Measurements from ENCODE around the gene YIPF2.
A peak's percentile ranks its signal among the peaks of the same experiment; 100 is the strongest.

Gene YIPF2

DNA sequence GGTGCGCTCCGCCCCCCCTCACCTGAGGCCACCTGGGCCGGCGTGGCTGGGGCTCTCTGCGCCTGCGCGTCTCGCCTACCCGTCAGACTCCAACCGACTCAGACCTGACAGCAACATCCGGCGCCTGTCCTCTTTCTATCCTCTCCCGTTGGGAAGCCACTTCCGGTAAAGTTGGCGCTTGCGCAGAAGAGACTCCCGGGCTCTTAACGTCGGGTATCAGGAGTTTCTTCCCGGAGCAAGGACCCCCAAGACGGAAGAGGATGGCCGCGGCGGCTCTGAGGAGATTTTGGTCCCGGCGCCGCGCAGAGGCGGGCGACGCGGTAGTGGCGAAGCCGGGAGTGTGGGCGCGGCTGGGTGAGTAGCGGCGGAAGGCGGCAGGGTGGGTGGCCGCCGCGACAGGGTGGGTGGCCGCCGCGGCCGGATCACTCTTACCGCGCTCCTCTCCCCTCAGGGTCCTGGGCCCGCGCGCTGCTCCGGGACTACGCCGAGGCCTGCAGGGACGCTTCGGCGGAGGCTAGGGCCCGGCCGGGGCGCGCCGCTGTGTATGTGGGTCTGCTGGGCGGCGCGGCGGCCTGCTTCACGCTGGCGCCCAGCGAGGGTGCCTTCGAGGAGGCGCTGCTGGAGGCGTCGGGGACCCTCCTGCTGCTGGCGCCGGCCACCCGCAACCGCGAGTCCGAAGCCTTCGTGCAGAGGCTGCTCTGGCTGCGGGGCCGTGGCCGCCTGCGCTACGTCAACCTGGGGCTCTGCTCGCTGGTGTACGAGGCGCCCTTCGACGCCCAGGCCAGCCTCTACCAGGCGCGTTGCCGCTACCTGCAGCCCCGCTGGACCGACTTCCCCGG is at the start of gene YIPF2, which contains the start of gene TIMM29:
TSS of gene YIPF2 (minus strand) at position 77 of the 839 bp plus-strand sequence. CDS start 229 bp downstream, outside the sequence.
TSS of gene TIMM29 (plus strand) at position 249 of the 839 bp plus-strand sequence. CDS start at position 261, 12 bp downstream.
- peak within 1 kb of the TSS; percentile 79 for H3K27ac ChIP-seq (ENCODE audit: low read depth, low read length)
- no peaks in the 10 kb centered on the region for H3K27me3 ChIP-seq (ENCODE audit: control insufficient read depth, insufficient read depth, low read length)
- H3K4me1 ChIP-seq (ENCODE audit: control insufficient read depth, insufficient read depth, low read length) = peaks cover 12% of the 10 kb centered on the region
- H3K36me3 ChIP-seq (ENCODE audit: control insufficient read depth, insufficient read depth, low read length) = peaks cover 10% of the 10 kb centered on the region
- peak within 1 kb of the TSS; percentile 77 for H3K9ac ChIP-seq (ENCODE audit: low read length)
- peak within 1 kb of the TSS; percentile 93 for H3K4me3 ChIP-seq (ENCODE audit: low read length)

- Histone ChIP-seq H3K27me3 (ENCODE audit: control insufficient read depth, insufficient read depth, low read length) (no peaks in the 10 kb centered on the region), H3K4me1 (ENCODE audit: control insufficient read depth, insufficient read depth, low read length) (peaks cover 9% of the 10 kb centered on the region), H3K27ac (ENCODE audit: low read depth, low read length) (no peak overlapping the region), H3K4me3 (ENCODE audit: low read length) (no peak overlapping the region), H3K36me3 (ENCODE audit: control insufficient read depth, insufficient read depth, low read length) (no peaks in the 10 kb centered on the region), H3K9ac (ENCODE audit: low read length) (no peak overlapping the region)
Measured at GRCh38 chr19:10977742-10978092, 49.3 kb upstream of the YIPF2 start.

DNA sequence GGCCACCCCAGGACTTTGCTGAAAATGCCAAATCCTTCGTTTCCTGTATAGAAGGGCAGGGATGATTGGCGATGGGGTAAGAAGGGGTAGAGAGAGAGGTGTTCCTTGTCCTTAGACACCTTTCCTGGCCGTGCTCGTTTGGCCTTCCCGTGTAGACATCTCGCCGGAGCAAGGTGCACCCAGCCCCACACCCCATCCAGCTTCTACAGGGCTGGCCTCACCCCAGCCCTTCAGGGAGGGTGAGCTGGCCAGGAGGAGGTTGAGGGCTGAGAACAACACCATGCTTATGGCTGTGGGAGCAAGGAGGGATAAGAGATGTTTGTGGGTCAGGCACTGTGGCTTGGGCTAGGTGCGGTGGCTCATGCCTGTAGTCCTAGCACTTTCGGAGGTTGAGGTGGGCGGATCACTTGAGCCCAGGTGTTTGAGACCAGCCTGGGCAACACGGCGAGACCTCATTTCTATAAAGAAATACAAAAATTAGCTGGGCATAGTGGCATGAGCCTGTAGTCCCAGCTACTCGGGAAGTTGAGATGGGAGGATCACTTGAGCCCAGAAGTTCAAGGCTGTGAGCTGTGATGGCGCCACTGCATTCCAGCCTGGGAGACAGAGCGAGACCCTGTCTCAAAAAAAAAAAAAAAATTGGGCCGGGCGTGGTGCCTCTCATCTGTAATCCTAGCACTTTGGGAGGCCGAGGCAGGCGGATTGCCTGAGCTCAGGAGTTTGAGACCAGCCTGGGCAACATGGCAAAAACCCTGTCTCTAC is 47.9 kb upstream of the YIPF2 start:
- Histone ChIP-seq H3K4me1 (ENCODE audit: control insufficient read depth, insufficient read depth, low read length) (peaks cover 9% of the 10 kb centered on the region), H3K4me3 (ENCODE audit: low read length) (no peak overlapping the region), H3K36me3 (ENCODE audit: control insufficient read depth, insufficient read depth, low read length) (no peaks in the 10 kb centered on the region), H3K27me3 (ENCODE audit: control insufficient read depth, insufficient read depth, low read length) (no peaks in the 10 kb centered on the region), H3K27ac (ENCODE audit: low read depth, low read length) (peak overlapping the region; percentile 0), H3K9ac (ENCODE audit: low read length) (no peak overlapping the region)

DNA sequence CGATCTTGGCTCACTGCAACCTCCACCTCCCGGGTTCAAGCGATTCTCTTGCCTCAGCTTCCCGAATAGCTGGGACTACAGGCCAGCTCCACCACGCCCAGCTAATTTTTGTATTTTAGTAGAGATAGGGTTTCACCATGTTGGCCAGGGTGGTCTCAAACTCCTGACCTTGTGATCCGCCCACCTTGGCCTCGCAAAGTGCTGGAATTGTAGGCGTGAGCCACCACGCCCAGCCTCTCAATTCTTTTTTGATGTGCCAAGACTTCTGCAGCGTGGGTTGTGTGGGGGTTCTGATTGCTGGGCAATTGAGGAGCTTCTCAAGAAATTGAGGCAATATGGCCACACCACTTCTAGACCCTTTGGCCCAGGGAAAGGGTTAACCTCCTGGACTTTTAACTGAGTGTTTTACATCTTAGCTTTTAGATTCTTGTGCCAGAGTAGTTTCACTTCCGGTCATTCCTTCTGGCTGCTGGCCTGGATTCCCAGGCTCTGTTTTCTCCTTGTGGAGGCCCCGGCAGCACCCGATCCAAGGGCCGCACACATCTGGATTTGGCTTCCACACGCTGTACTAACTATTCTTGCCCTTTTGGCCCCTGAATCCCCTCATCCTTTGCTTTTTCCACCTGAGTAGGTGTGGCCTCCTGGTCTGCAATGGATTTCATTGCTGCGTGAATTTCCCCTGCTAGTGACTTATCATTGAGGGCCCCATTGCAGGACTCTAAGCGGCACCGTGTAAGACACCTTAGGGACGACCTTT is 47.1 kb upstream of the YIPF2 start:
- Histone ChIP-seq H3K27ac (ENCODE audit: low read depth, low read length) (peak overlapping the region; percentile 0), H3K9ac (ENCODE audit: low read length) (no peak overlapping the region), H3K36me3 (ENCODE audit: control insufficient read depth, insufficient read depth, low read length) (no peaks in the 10 kb centered on the region), H3K27me3 (ENCODE audit: control insufficient read depth, insufficient read depth, low read length) (no peaks in the 10 kb centered on the region), H3K4me1 (ENCODE audit: control insufficient read depth, insufficient read depth, low read length) (peaks cover 9% of the 10 kb centered on the region), H3K4me3 (ENCODE audit: low read length) (no peak overlapping the region)

DNA sequence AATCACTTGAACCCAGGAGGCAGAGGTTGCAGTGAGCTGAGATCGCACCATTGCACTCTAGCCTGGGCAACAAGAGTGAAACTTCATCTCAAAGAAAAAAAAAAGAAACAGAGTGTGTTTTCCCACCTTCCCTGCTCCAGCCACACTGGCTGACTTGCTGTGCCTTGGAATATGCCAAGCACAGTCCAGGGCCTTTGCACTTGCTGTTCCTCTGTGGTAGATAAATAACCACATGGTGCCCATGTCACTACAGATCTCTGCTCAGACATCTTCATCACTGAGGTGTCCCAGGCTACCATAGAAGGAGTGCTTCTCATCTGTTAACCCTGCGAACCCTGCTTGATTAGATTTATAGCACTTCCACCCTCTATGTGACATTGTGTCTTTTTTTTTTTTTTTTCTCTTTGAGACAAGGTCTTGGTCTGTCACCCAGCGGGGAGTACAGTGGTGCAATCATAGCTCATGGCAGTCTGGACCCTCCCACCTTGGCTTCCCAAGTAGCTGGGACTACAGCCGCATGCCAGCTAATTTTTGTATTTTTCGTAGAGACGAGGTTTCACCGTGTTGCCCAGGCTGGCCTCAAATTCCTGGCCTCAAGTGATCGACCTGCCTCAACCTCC is 42.8 kb upstream of the YIPF2 start:
- H3K4me1 ChIP-seq (ENCODE audit: control insufficient read depth, insufficient read depth, low read length) = peaks cover 8% of the 10 kb centered on the region
- H3K27ac ChIP-seq (ENCODE audit: low read depth, low read length) = no peak overlapping the region
- no peak overlapping the region for H3K9ac ChIP-seq (ENCODE audit: low read length)
- no peak overlapping the region for H3K4me3 ChIP-seq (ENCODE audit: low read length)
- no peaks in the 10 kb centered on the region for H3K36me3 ChIP-seq (ENCODE audit: control insufficient read depth, insufficient read depth, low read length)
- no peaks in the 10 kb centered on the region for H3K27me3 ChIP-seq (ENCODE audit: control insufficient read depth, insufficient read depth, low read length)

DNA sequence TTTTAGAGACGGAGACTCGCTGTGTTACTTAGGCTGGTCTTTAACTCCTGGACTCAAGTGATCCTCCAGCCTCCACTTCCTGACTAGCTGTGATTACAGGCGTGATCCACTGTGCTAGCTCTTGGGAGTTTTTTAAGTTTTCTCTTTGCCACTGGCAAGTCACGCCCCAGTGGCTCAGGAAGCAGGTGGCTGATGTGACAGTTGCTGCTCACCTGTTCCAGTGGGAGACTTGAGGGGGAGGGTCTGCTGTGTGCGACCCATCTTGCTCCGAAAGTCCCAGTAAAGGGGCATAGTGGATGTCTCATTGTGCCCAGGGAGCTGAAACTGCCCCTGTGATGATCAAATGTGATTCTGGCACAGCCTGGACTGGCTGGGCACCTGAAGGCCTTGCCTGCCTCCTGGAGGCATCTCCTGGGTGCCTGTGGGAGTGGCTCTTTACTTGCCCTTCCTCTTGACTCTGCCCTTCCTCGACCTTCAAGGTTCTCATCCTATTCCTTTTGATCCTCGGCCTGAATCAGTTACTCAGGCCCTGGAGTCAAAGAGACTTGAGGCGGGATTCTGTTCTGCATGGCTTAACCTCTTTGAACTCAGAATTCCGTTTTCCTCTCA is 40.2 kb upstream of the YIPF2 start:
- Histone ChIP-seq H3K9ac (ENCODE audit: low read length) (no peak overlapping the region), H3K36me3 (ENCODE audit: control insufficient read depth, insufficient read depth, low read length) (peaks cover 2% of the 10 kb centered on the region), H3K27ac (ENCODE audit: low read depth, low read length) (no peak overlapping the region), H3K4me3 (ENCODE audit: low read length) (no peak overlapping the region), H3K4me1 (ENCODE audit: control insufficient read depth, insufficient read depth, low read length) (no peaks in the 10 kb centered on the region), H3K27me3 (ENCODE audit: control insufficient read depth, insufficient read depth, low read length) (no peaks in the 10 kb centered on the region)

DNA sequence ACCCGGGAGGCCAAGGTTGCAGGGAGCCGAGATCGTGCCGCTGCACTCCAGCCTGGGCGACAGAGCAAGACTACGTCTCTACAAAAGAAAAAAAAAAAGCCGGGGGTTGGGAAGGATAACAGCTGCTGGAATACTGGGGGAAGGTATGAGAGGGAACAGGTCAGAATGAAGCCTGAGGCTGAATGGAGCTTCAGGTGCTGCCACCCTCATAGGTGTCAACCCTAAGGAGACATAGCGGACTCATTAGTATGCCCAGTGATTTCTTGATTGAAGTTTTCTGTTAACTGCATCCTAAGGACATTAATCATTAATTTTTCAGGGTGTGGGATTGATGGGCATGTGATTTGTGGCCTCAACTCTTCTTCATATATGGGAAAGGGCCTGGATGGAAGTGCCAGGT is 38.4 kb upstream of the YIPF2 start:
- no peak overlapping the region for H3K9ac ChIP-seq (ENCODE audit: low read length)

GRCh38 chr19:10965398-10965797 is 37.0 kb upstream of the YIPF2 start:
- no peak overlapping the region for H3K27ac ChIP-seq (ENCODE audit: low read depth, low read length)
- H3K27me3 ChIP-seq (ENCODE audit: control insufficient read depth, insufficient read depth, low read length) = no peaks in the 10 kb centered on the region
- H3K4me3 ChIP-seq (ENCODE audit: low read length) = no peak overlapping the region
- peaks cover 5% of the 10 kb centered on the region for H3K4me1 ChIP-seq (ENCODE audit: control insufficient read depth, insufficient read depth, low read length)
- no peak overlapping the region for H3K9ac ChIP-seq (ENCODE audit: low read length)
- peaks cover 2% of the 10 kb centered on the region for H3K36me3 ChIP-seq (ENCODE audit: control insufficient read depth, insufficient read depth, low read length)

More for the DNA sequence above, 38.4 kb upstream of the YIPF2 start:
- Histone ChIP-seq H3K36me3 (ENCODE audit: control insufficient read depth, insufficient read depth, low read length) (peaks cover 2% of the 10 kb centered on the region), H3K27me3 (ENCODE audit: control insufficient read depth, insufficient read depth, low read length) (no peaks in the 10 kb centered on the region), H3K4me1 (ENCODE audit: control insufficient read depth, insufficient read depth, low read length) (peaks cover 5% of the 10 kb centered on the region), H3K4me3 (ENCODE audit: low read length) (no peak overlapping the region), H3K27ac (ENCODE audit: low read depth, low read length) (no peak overlapping the region)

DNA sequence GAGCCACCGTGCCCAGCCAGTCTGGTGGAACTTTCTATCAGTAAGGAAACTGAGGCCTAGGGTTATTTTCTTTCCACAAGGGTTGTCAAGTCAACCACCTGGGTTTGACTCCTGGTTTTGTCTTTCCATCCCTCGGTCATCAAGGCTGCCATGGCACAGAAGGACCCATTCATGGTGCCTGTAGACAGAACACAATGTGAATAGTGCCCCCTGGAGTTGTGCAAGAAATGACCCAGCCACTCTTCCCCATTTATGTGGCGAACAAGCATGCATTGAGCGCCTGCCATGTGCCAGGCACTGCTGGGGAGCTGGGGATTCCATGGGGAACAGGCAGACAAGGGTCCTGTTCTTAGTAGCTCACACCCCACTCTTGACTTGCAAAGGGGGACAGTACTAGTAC is 36.5 kb upstream of the YIPF2 start:
- no peaks in the 10 kb centered on the region for H3K27me3 ChIP-seq (ENCODE audit: control insufficient read depth, insufficient read depth, low read length)
- H3K4me3 ChIP-seq (ENCODE audit: low read length) = no peak overlapping the region
- peaks cover 5% of the 10 kb centered on the region for H3K4me1 ChIP-seq (ENCODE audit: control insufficient read depth, insufficient read depth, low read length)
- H3K36me3 ChIP-seq (ENCODE audit: control insufficient read depth, insufficient read depth, low read length) = peaks cover 2% of the 10 kb centered on the region
- H3K27ac ChIP-seq (ENCODE audit: low read depth, low read length) = no peak overlapping the region
- no peak overlapping the region for H3K9ac ChIP-seq (ENCODE audit: low read length)

DNA sequence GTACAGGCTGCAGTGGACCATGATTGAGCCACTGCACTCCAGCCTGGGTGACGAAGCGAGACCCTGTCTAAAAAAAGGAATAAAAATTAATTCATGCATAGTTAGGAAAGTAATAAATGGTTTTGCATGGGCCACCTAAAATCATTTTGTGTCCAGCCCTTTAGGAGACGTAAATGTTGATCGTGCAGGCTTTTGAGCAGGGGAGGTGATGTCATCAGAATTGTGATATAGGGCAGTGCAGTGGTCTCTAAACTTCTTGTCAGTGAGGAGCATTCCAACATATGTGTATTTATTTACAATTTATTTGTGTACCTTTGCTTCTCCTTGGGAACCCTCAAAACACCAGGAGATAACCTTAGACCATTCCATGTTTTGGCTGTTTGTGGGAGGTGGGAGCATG is 35.4 kb upstream of the YIPF2 start:
- Histone ChIP-seq H3K36me3 (ENCODE audit: control insufficient read depth, insufficient read depth, low read length) (peaks cover 2% of the 10 kb centered on the region), H3K27ac (ENCODE audit: low read depth, low read length) (no peak overlapping the region), H3K4me3 (ENCODE audit: low read length) (no peak overlapping the region), H3K4me1 (ENCODE audit: control insufficient read depth, insufficient read depth, low read length) (peaks cover 5% of the 10 kb centered on the region), H3K9ac (ENCODE audit: low read length) (no peak overlapping the region), H3K27me3 (ENCODE audit: control insufficient read depth, insufficient read depth, low read length) (no peaks in the 10 kb centered on the region)

- peaks cover 5% of the 10 kb centered on the region for H3K4me1 ChIP-seq (ENCODE audit: control insufficient read depth, insufficient read depth, low read length)
- no peak overlapping the region for H3K4me3 ChIP-seq (ENCODE audit: low read length)
- peaks cover 2% of the 10 kb centered on the region for H3K36me3 ChIP-seq (ENCODE audit: control insufficient read depth, insufficient read depth, low read length)
- no peak overlapping the region for H3K27ac ChIP-seq (ENCODE audit: low read depth, low read length)
- no peak overlapping the region for H3K9ac ChIP-seq (ENCODE audit: low read length)
- no peaks in the 10 kb centered on the region for H3K27me3 ChIP-seq (ENCODE audit: control insufficient read depth, insufficient read depth, low read length)
Measured at GRCh38 chr19:10962863-10963262, 34.4 kb upstream of the YIPF2 start.
